A172 (cell line): Measurements from ENCODE around the gene PLEKHG4B. TPM values are rescaled to one million over a fixed set of nuclear protein-coding genes. Genes with fewer than 3 reads are reported as not detected.
"Not testable (repeated sequence)": the region's sequence is repeated elsewhere in the genome, so short reads cannot be mapped to it uniquely, and the experiment has no call there.

Experiments used
- DNase-seq: peaks from one replicate; pipeline ENCODE4 v3.0.0-alpha.2; 2015; ENCODE audit warnings: low spot score
- total RNA-seq: library from RNA; depleted of rRNA; stranded (reverse); fragments of >200 nt; shearing (Covaris generic); gene quantifications from 2 replicates; pipeline ENCODE4 v1.2.3, GENCODE V29; 2014

The PLEKHG4B gene
- total RNA-seq, 1 experiment from 2014 or later, result 0.74 TPM

DNA sequence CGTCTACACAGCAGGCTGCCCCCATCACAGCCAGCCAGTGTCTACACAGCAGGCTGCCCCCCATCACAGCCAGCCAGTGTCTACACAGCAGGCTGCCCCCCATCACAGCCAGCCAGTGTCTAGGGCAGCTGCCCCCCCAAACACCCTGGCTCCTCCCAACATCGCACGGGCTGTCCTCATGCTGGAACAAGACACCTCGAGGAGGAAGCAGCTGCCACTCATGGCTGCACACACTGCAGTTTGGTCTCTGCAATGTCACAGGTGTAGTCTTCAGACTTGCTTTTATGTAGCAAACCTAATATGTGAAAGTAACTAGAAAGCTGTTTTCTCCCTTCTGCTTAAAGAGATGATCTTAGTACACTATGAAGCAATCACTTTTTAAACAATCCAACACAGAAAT is 109.0 kb downstream of the PLEKHG4B start:
- no peak for DNase-seq

DNA sequence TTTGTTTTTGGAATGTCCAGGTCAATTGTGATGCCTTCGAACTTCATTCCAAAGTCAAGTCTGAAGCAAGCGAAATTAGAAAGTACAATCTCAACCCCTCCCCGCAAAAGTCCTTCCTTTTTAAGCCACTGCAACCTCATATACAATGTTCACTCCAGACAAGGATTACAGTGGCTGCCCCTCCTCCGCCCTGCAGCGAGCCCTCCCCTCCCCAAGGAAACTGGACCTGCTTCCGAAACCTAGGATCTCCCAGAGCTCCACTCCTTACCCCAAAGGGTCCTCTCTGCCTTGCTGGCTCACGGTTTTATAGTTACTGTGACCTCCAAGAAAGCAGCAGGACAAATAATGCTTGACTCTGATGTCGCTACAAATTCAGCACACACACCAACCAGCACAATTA is 109.7 kb downstream of the PLEKHG4B start:
- DNase-seq, result no peak

DNA sequence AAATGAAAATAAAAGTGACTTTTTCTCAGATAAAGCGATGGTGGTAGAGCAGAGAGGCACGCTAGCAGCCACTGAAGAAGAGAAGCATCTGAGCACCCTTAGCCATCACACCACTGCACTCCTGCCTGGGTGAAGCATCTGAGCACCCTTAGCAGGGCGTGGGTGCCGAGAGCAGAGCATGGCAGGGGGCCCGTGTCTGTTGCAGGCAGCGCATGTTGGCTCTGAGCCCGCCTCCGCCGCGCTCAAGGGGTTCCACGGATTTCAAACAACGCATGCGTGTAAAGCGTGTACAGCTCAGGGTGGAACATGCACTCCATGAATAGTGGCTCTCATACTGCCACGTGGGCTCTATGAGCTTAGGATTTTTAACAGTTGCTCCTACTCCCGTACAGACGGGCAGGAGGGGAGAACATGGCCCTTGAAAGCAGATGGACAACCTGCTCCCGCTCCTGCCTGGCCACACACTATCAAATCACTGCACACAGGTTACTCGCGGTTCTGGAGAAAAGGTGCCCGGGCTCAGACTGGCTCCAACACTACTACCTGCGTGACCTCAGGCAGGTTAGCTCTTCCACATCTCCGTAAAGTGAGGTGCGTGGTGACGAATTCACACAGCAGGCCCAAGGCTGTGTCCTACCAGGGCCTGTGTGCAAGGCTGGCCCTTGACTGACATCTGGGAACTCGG is 111.4 kb downstream of the PLEKHG4B start:
- no peak for DNase-seq

DNA sequence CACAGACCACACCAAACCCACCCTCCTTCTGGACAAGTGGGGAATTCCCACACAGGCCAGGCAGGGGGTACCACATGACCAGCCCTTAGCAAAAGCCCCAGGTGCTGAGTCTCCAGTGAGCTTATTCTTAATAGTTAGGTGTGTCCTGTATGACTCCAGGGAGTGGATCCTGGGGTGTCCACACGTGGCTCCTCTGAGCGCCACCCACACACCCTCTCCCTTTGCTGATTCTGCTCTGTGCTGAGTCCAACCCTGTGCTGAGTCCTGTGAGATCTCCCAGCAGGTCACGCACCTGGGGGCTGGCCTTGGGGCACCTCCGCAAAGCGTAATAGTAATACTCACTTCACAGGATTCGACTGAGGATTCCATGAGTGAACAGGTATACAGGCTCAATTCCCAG is 112.0 kb downstream of the PLEKHG4B start:
- no peak for DNase-seq

DNA sequence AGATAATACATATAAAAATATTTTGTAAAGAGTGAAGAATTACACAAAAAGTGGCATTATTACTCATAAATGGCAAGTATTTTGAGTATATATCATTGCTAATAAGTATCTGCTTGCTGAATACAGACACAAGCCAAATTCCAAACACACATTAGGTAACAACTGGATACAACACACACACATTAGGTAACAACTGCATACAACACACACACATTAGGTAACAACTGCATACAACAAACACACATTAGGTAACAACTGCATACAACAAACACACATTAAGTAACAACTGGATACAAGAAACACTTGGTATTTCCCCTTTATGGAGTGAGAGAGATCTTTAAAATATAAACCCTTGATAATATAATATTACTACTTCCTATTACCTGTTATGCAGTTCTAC is 112.5 kb downstream of the PLEKHG4B start:
- DNase-seq, result no peak

DNA sequence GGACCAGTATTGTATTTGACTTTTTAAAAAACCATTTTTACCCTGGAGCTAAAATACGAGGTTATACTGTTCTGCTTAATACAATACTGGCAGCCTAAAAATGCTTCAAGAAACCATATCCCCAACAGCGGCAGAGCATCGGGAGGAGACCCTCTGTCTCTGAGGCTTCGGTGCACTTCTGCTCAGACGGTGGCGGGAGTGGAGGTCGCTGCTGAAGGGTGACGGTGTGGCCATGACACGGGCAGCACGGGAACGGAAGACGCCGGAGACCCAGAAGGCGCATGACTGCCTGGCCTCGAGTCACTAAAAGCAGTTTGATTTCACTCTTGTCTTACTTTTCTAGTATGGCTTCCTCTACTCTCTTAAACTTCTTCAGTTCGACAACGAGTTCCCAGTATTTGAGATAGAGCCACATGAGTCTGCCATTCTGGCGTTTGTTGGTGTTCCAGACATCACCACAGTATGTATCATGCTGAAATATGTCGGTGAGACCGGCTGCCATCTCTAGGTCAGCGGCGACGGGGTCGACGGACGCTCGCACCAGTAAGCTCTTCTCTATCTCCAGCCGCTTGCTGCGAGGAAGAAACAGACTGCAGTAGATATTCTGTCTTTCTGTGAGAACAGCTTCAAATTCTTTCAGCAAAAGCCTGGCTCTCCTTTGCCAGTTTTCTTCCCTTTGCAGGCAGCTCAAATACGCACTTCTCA is 113.2 kb downstream of the PLEKHG4B start:
- no peak for DNase-seq

DNA sequence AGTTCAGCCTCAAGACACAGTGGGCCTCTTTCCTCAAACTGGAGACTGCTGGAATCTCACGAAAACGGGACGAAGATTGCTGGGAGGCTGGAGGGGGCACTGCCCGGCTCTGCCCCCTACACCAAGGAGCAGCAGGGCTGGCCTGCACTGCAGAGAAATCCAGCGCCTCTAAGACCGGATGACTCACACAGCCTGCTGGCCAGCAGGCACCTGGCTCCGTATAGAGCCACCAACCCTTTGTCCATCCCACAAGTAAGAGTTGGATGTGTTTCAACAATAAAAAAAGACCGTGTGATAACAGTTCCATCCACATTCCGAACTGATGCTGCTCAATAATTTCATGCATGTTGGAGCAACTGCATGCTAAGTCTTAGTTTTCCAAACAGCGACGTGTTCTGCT is 114.4 kb downstream of the PLEKHG4B start:
- peak; percentile 82 for DNase-seq

DNA sequence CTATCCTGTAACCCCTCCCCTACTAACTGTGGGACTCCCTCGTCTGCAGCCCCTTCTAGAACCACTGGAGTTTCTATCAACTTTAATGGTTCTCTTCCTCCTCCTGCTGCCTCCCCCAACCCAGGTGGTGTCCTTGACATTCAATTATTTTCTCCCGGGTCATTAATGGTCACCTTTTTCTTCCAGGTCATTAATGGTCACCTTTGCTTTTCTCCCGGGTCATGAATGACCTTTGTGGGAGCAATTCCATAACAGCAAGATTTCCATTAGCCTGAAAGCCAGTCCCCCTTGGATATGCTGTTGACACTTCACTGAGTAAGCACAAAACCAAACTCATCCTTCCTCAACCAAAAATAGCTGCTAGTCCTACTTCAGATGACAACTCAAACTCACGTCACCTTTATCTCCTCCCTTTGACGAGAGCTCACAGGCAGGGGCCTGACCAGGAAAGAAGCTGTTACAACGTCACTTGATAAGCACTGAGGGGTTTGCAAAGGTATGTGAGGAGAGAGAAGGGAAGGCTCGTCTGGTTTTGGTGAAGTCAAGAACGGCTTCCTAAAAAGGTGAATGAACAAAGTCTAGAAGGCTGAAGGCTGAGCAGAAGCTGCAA is 115.1 kb downstream of the PLEKHG4B start:
- no peak for DNase-seq

DNA sequence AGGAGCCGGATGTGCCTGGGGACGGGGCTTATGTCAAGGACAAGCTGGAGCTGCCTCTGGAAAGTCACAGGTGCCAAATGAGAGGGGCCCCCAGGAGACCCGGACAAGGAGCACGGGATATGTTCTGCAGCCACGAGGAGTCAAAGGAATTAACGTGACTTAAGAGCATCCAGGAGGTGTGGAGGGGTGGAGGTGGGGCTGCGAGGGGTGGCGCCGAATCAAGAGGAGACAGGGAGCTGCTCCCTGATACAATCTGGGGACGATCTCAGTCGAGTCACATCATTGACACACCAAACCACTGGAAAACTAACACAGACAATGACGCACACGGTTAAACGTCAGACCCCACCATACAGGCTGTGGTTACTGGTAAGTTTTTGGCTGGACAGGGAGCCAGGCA is 115.6 kb downstream of the PLEKHG4B start:
- no peak for DNase-seq

- no peak for DNase-seq
Measured at GRCh38 chr5:208449-209114, 116.6 kb downstream of the PLEKHG4B start.

DNA sequence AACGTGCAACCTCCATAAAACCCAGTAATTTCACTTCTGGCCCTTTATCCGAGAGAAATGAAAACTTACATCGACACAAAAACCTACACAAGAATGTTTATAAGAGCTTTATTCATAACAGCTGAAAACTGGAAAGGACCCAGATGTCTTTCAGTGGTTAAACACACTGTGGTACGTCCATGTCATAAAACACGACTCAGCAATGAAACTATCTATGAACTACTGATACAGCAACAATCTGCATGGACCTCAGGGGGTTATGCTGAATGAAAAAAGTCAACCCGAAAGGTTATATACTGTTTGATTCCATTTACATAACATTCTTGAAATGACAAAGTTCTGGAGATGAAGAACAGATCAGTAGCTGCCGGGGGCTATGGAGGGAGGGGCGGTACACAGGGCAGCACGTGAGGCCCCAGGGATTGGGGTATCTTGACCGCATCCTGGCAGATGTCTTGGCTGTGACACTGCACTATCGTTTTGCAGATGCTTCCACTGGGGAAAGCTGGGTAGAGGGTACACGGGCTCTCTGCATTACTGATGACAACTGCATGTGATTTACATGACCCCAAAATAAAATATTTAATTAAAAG is 121.9 kb downstream of the PLEKHG4B start:
- DNase-seq, result no peak

DNA sequence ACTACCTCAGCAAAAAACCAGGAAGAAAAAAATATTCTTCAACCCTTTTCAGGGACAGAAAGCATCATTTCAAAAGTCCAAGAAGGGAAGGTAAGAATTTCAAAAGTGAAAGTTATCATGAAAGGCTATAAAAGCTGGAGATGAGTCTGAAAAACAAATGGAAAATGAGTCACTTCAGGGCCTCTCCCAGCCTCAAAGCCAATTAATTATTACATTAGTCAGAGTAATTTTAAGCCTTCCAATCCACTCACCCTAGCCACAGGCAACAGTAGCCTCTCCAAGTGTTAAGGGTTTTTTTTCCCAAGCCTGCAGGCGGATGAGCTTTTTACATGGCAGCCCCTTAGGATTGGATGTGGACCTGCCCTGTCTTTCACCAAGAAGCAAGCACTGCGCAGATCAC is 123.3 kb downstream of the PLEKHG4B start:
- peak; percentile 42 for DNase-seq

DNA sequence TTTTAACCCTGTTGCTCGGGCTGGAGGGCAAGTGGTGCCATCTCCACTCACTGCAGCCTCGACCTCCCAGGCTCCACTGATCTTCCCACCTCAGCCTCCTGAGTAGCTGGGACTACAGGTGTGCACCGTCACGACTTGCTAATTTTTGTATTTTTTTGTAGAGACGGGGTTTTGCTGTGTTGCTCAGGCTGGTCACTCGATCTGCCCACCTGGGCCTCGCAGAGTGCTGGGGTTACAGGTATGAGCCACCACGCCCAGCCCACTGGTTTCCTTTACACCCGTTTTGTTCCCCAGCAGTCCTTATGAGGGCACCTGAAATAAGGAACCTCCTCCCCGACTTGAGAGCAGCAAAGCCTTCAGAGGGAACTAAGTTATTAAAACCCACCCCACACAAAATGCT is 124.1 kb downstream of the PLEKHG4B start:
- DNase-seq, result not testable (repeated sequence)

DNA sequence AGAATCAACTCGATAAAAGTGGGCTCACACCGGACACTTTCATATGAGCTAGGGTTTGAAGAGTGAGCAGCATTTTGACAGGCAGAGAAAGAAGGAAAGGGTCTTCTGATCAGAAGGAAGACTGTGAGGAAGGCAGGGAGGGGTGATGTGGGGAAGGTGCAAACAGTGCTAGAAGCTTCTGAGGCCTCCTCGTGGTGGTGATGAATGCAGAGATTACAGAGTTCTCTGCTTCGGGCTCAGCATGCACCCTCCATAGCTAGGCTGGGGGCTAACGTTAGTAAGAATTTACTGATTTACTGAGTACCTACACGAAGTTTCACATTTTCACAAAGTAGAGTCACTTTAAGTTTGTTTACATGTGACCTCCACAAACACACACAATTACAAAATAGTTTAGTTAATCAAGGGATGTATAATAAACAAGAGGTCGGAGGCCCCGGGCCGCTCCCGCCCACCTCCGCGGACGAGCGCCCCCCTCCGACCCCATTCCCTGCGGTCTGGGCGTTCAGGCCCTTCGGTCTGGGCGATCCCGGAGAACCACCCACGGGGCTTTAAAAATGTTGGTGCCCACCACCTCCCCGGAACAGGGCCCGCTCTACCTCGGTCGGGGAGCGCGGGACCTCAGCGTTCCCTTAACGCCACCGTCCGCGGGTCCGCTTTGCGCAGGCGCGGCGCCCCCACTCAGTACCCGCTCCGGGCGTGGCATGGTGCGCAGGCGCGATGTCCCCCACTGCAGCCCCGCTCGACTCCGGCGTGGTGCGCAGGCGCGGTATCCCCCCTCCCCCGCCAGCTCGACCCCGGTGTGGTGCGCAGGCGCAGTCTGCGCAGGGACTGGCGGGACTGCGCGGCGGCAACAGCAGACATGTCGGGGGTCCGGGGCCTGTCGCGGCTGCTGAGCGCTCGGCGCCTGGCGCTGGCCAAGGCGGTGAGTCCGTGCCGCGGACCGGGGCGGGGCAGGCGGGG is 125.8 kb downstream of the PLEKHG4B start, which contains the start of the genes CCDC127 and SDHA:
CCDC127 (minus strand) TSS at position 660 of the 963 bp plus-strand sequence. CDS start 1,304 bp downstream, outside the sequence.
SDHA (plus strand) TSS at position 827 of the 963 bp plus-strand sequence; CDS start at position 863, 36 bp downstream.
- DNase-seq, result peak; percentile 89

- no peak for DNase-seq
Measured at GRCh38 chr5:218457-219291, 126.7 kb downstream of the PLEKHG4B start.

DNA sequence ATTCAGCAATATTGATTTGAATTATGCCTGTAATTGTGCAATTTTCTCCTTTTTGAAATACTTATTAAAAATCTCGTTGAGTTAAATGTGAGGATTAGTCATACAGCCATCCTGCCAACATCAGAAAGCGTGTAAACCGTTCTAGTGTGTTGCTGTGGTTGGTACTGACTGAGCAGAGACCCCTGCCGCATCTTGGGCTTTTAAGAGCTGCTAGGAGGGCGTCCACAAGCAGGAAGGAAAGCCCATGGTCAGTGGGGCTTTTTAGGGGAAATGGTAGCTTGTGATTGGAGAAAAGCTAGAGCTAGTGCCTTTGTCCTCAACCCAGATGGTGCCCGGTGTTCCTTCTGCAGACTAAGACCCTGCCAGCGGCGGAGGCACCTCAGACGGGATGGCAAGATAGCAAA is 127.5 kb downstream of the PLEKHG4B start:
- peak; percentile 36 for DNase-seq

- no peak for DNase-seq
Measured at GRCh38 chr5:219991-220390, 128.0 kb downstream of the PLEKHG4B start.

DNA sequence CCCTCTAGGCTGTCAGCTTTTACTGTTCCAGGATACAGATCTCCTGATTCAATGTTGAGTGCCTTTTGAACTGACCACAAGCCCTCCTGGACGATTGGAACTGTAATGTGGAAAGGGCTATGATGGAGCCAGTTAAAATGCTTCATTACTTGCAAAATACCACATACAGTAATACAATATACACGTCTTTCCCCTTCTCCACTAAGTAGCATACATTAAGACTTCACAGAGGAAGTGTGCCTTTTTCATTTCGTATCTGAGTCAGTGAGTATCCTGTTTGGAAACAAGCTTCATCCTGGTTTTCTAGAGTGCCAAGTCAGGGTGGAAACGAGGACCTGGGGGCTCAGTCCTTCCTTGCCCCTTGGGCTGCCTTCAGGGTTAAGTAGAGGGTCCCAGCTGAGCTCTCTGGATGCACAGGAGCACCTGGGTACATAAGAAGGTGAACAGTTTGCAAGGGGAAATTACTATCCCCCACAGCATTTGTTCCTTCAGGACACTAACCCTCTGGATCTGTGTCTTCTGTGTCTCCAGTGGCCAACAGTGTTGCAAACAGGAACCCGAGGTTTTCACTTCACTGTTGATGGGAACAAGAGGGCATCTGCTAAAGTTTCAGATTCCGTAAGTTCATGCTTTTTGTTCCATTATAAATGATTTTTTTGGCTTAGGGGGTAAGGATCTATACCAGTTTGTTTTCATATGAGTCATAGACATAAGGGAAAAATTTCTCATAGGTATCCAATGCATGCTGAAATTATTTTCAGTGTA is 131.2 kb downstream of the PLEKHG4B start:
- not testable (repeated sequence) for DNase-seq

- DNase-seq, result no peak
Measured at GRCh38 chr5:223791-224190, 131.8 kb downstream of the PLEKHG4B start.
